Measurements from ENCODE around the gene RXRA.

The RXRA gene

GRCh38 chr9:134406366-134407120, 80.3 kb downstream of the RXRA start:
- DNase-seq, result peak; percentile 48

GRCh38 chr9:134407121-134407779, 81.0 kb downstream of the RXRA start:
- DNase-seq, result peak; percentile 97

DNA sequence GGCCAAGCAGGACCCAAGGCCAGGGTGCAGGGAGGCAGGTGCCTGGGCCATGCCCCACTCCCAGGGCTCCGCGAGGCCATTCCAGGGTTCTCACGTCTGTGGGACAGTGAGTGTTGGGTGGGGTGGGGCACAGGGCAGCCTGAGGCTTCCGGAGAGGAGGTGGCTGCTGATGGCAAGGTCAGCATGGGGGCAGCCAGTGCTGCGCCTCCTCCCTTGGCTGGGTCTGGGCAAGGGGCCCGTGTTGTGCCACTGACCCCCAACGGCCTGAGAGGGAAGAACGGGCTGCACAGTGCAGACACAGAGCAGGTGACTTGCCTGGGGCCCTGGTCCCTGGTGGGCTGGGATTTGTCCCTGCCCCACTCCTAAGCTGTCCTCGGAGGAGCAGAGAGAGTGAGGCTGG, 82.1 kb downstream of the RXRA start:
- peak; percentile 32 for DNase-seq

GRCh38 chr9:134408939-134409737, 82.9 kb downstream of the RXRA start:
- DNase-seq, result peak; percentile 82

GRCh38 chr9:134410071-134410834, 84.0 kb downstream of the RXRA start:
- DNase-seq, result peak; percentile 46

DNA sequence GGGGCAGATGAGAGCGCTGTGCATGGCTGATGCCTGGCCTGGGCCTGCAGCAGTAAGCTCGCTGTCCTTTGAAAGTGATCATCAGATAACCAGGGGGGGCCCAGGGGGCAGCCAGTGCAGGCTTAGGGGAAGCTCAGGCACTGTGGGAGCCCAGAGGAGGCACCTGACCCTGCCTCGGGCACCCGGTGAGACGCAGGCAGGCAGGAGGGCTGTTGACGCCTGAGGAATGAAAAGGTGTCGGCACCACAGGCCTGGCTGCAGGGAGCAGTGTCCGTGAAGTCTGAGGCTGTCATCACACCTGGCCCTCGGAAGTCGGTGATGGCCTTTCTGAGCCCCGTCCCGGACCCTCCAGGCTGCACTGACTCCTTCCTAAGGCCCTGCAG, 84.6 kb downstream of the RXRA start:
- DNase-seq, result no peak

DNA sequence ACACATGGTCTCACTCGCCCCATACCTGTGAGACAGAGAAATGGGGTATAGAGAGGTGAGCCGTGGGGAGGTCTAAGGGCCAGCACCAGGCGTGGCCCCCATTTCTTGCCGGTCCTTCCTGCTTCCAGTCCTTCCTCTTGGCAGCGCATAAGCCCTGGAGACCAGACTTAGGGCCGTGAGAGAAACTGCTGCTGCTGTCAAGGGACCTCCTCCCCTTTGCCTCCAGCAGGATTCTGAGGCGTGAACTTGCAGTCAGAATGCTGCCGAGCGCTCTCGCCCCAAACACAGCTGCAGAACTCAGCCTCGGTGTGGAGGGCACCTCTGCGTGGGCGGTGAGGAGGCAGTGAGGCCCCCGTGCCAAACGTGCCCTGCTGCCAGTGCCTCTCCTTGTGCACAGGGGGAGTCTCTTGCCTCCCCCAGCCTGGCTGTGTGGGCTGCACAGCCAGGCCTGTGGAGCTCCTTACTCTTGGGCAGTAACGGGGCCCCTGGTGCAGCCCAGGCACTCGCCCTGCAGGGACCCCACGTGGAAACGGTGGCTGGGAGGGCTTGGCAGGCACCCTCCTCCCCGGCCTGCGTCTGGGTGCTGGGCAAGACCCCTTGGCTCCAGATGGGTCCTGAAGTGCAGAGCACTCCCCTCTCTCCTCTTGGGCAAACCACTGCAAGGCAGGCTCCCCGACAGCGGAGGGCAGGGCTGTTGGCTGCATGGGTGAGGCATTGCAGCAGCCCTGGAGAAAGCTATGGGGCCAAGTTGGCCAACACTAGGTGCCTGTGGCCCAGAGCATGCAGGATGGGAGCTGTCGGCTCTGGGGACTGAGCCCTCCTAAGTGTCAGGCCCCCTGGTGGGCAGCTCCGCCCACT, 85.4 kb downstream of the RXRA start:
- DNase-seq, result no peak

DNA sequence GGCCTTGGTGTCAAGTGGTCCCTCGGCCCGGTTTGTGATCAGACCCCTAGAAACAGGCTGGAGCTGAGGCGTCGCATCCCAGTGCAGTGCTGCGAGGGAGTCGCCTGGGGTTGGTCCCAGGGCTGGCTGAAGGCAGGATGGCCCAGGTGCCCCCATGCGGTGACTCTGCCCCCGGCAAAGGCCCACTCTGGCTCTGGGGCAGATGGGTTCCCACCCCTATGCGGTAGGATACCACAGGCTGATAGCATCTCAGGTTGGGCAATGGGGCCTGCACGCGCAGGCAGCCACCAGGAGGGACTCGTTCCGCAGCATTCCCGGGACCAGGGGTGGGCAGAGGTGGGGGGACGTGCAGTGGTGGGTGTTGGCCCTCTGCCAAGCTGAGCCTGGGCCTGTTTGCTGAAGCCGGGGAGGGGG, 86.0 kb downstream of the RXRA start:
- no peak for DNase-seq

DNA sequence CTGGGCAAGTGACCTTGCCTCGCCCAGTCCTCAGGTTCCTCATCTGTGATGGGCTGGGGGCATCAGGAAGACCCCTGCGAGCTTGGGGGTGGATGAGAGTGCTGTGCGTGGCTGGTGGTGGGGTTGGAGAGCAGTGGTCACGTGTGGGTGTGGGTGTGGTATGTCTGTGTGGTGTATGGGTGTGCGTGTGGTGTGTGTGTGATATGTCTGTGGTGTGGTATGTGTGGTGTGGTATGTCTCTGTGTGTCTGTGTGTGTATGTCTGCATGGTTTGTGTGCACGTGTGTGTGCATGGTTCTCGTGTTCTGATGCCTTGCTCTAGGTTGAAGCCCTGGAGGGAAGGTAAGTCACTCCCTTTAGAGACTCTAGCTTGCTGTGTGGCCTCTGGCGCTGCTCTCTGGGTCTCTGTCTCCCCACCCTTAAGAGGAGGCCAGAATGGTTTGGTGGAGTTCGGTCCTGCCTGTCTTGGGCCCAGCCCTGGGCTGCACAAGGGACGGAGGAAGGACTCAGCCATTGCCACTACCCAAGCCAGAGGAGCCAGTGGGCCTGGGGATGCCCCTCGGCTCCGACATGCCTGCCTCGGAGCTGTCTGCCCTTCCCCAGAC, 87.0 kb downstream of the RXRA start:
- no peak for DNase-seq

DNA sequence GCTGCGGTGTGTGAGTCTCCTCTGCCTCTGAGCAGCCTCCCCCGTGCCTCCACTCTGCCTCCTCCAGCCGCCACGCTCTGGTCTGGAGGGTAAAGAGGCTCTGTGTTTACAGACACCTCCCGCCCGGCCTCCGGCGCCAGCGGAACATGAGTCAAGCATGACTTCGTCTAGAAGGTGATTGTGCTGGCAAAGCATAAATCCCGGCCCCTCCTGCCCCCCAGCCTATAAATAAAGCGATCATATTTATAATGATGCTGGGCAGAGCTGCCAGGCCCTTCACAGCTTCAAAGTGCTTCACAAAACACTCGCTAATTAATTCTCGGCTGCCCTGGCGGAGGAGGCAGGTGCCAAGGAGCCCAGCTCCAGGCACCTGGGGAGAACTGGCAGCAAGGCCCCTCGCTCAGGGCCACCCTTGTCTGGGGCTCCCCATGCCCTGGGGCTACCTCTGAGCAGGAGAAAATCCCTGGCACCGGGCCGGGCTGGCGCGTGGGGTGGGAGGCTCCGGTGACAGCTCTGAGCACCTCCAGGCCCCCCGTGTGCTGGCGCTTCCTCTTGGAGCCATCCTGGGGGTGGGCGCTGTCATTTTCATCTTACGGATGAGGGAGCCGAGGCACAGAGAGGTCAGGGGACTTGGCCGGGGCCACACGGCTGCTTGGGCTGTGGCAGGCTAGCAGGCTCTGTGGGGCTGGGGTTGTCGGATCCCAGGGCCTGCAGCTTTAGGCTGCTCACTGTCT, 87.8 kb downstream of the RXRA start:
- no peak for DNase-seq

DNA sequence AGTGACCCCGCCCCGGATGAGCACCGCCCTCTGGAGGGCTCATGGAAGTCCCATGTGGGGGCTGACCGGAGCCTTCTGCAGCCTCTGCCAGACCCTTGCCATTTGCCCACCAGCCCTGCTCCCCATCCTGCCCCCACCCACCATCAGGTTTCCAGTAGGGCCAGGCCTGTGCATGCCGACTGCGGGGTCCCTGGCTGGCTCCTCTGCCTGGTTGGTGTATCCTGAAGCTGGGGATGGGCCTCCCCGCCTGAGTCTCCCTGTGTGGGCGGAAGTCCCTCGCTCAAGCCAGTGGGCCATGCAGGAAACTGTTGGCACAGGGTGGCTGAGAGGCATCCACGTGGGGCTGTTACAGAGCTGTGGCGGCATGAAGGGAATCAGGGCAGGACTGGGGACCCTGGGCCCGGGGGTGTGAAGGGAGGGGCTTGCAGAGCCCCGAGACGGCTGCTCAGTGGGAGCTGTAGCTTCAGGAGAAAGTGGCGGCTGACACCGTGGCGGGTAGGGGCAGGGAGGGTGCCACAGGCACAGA, 88.7 kb downstream of the RXRA start:
- no peak for DNase-seq

- no peak for DNase-seq
Measured at GRCh38 chr9:134416385-134417015, 90.2 kb downstream of the RXRA start.

DNA sequence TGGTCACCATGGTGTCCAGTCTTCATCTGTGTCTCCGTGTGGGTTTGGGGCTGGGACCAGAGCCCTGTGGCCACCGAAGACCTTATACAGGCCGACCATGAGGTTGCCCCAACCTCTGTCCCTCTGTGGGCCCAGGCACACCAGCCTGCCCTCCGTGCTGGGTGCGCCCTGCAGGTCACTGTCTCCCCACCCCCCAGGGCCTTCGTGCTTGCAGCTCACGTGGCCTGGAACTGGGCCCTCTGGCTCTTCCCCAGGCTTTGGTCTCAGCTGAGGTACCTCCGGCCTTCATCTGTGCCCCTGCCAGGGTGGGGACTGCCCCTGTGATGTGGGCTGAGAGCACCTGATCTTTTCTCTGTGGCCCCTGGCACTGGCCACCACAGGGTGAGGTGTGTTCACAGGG, 92.1 kb downstream of the RXRA start:
- DNase-seq, result no peak

DNA sequence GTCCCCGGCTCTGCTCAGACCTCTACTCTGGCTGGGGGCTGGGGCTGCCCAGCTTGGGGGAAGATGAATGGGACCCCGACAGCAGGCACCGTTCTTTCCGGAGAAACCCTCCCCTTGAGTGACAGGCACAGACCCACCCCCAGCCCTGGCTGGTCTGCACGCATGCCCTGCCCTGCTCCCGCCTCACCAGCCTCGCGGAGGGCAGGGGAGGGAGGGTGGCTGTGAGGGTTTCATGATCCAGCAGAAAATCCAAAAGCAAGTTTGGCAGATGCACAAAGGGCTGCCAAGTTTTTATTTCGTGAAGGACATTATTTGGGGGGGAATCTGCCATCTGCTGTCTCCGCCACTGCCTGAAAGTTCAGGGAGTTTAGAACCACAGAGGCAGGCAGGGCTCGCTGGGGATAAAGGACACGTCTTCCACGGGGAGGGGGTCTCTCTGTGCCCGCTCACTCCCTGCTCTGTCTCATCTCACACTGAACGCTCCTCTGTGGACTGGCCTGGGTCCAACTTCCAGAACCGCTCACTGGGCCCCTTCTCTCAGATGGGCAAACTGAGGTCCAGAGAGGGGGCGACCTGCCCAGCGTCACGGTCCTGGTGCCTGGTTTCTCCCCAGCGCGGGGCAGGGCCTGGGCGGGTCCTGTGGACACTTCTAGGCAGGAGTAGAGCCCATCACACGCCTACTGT, 92.9 kb downstream of the RXRA start:
- no peak for DNase-seq

DNA sequence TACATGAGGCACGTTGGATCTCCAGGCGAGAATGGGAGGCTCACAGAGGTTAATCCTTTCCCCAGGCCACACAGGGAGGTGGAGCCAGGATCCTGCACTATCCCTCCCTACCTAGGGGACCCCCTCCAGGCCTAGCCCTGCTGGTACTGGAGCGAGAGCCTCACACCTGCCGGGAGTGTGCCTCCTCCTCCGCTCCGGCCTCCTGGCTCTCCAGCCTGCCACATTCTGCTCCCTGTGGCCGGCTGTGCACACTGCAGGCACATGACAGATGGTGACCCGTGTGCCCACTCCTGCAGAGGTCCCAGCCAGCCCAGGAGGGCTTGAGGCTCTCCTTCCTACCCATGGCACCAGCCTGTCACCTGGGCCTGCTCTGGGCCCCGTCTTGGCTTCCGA, 93.4 kb downstream of the RXRA start:
- no peak for DNase-seq

DNA sequence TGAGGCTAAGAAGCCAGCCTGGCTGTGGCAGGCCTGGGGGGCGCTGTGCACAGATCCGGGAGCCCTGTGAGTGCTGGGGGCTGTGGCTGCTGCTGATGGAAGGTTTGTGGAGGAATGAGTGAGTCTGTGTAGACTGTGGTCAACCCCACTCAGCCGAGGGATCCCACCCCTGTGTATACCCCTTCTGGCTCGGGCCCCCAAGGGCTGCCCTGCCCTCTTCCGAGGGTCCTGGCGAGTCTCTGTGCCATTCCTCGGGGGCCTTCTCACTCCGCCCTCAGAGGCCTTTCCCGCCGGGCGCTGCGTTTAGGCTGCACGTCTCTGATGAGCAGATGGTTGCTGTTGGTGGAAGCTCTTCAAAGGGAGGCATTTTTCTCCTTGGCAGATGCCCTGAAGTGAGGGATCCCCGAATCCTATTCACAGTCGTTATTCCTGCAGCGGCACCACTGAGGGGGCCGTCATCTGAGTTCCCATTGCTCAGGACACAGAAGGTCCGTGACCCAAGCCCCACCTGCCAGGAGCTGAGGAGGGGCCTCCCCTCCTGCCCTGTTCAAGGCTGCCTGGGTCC, 94.1 kb downstream of the RXRA start:
- no peak for DNase-seq

- no peak for DNase-seq
Measured at GRCh38 chr9:134420974-134421432, 94.7 kb downstream of the RXRA start.

DNA sequence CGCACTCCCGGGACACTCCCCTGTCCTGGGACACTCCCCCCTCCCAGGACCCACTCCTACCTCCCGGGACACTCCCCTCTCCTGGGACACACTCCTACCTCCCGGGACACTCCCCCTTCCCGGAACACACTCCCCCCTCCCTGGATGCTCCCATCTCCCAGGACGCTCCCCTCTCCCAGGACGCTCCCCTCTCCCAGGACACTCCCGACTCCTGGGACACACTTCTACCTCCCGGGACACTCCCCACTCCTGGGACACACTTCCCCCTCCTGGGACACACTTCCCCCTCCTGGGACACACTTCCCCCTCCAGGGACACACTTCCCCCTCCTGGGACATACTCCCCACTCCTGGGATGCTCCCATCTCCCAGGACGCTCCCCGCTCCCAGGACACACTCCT, 95.6 kb downstream of the RXRA start:
- DNase-seq, result no peak

Data from suppressor macrophage treated with lipopolysaccharide for 4 hours (primary cell).